Stomach smooth muscle (tissue), 2 donors: ENCODE results near the gene APBB2.

Experiments
- H3K27ac ChIP-seq: one replicate; pipeline ENCODE4 v1.7.0; 2013; ENCODE audit warnings: mild to moderate bottlenecking, low read length, inconsistent platforms
- H3K27me3 ChIP-seq, 2 donors: one replicate each; pipeline ENCODE4 v1.7.0; 2013; ENCODE audit warnings: low read length in 2 of 2; ENCODE audit not compliant: insufficient read depth in 2 of 2, control insufficient read depth in 1 of 2
- H3K36me3 ChIP-seq, 2 donors: one replicate each; pipeline ENCODE4 v1.7.0; 2013; ENCODE audit warnings: low read length in 2 of 2; ENCODE audit not compliant: control insufficient read depth in 2 of 2, insufficient read depth in 2 of 2
- H3K4me1 ChIP-seq: one replicate; pipeline ENCODE4 v1.7.0; 2013; ENCODE audit warnings: low read length; ENCODE audit not compliant: control insufficient read depth, insufficient read depth
- H3K4me3 ChIP-seq, 2 donors: one replicate each; pipeline ENCODE4 v1.7.0; 2013; ENCODE audit warnings: low read length in 2 of 2
- H3K9ac ChIP-seq, 2 donors: one replicate each; pipeline ENCODE4 v1.7.0; 2013; ENCODE audit warnings: low read length in 2 of 2, mild to moderate bottlenecking in 1 of 2
- H3K9me3 ChIP-seq, 2 donors: one replicate each; pipeline ENCODE4 v1.7.0; 2013; ENCODE audit warnings: low read length in 2 of 2; ENCODE audit not compliant: control insufficient read depth in 2 of 2
- donor health status: healthy.
- donor health status: Pancreatic carcinoma.

Gene APBB2

DNA sequence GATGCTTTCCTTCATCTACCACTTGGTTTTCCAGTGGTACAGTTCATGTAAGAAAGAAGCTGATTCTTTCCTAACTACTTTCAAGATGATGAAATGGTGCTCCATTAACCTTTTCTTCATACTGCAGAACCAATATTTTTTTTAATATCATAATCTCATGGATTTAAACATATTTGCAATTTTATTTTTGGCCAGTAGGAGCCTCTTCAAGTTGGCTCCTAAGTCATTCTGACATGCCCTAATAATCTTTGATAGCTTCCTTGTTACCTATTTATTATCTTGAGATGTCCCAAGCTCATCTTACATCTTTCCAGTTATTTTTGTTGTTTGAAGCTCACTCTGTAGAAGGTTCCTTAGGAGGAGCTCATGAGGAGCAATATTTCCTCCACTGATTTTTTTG lies 170.2 kb downstream of the APBB2 start:
- Histone ChIP-seq H3K27ac (no peak overlapping the region), H3K9ac (no peak overlapping the region), H3K36me3 (no peaks in the 10 kb centered on the region), H3K9me3 (no peaks in the 10 kb centered on the region), H3K4me3 (no peak overlapping the region), H3K27me3 (no peaks in the 10 kb centered on the region), H3K4me1 (no peaks in the 10 kb centered on the region)

DNA sequence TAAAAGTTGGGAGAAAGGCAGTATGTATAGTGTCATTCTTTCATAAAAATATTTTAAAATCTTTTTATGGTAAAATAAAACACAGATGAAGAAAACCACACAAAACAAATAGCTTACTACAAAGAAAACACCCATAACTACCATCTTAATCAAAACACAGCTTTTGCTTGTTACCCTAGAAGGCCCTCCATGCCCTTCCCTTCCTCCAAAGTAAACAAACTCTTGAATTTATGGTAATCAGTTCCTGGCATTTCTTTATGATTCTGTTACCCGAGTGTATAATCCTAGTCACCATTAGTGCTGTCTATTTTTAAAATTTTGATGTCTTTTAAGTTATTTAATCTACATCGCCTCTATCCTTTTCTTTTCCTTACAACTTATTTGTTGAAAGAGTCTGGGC lies 170.9 kb downstream of the APBB2 start:
- H3K27ac ChIP-seq, result no peak overlapping the region
- H3K4me3 ChIP-seq, result no peak overlapping the region
- no peaks in the 10 kb centered on the region for H3K36me3 ChIP-seq
- no peaks in the 10 kb centered on the region for H3K4me1 ChIP-seq
- no peaks in the 10 kb centered on the region for H3K9me3 ChIP-seq
- no peak overlapping the region for H3K9ac ChIP-seq
- H3K27me3 ChIP-seq, result no peaks in the 10 kb centered on the region

DNA sequence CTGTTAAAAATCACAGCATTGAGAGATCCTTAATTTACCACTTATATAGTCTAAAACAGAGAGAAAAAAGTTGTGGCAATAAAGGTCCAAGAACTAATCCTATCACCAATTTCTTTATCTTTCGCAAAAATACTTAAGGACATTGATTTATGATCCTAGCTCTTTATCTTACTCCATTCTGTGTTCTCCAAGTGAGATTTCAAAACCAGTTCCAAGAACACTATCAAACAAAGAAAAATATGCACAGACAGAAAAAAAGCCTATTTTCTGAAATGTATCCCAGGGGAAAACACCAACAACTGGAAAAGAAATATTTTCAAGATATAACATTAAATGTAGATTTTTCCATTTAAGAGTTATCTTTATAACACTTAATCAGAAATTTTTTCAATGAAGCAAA lies 172.8 kb downstream of the APBB2 start:
- no peak overlapping the region for H3K9ac ChIP-seq
- no peaks in the 10 kb centered on the region for H3K4me1 ChIP-seq
- no peak overlapping the region for H3K27ac ChIP-seq
- H3K4me3 ChIP-seq, result no peak overlapping the region
- no peaks in the 10 kb centered on the region for H3K36me3 ChIP-seq
- H3K9me3 ChIP-seq, result no peaks in the 10 kb centered on the region
- no peaks in the 10 kb centered on the region for H3K27me3 ChIP-seq

DNA sequence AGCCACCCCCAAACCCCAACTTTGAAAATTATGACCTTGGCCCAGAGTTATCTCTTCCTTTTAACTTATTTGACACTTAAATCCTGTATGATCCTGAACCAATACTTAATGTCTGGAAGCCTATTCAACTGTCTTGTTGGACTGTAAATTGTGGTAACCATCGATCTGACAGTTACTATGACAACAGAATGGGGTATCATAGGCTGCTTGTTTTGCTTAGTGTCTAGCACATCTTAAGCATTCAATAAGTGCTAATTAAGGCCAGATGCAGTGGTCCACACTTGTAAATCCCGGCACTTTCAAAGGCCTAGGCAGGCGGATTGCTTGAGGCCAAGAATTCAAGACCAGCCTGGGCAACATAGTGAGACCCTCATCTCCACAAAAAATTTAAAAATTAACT lies 175.0 kb downstream of the APBB2 start:
- Histone ChIP-seq H3K4me1 (no peaks in the 10 kb centered on the region), H3K27me3 (no peaks in the 10 kb centered on the region), H3K9me3 (no peaks in the 10 kb centered on the region), H3K9ac (no peak overlapping the region), H3K36me3 (no peaks in the 10 kb centered on the region), H3K27ac (no peak overlapping the region), H3K4me3 (no peak overlapping the region)

DNA sequence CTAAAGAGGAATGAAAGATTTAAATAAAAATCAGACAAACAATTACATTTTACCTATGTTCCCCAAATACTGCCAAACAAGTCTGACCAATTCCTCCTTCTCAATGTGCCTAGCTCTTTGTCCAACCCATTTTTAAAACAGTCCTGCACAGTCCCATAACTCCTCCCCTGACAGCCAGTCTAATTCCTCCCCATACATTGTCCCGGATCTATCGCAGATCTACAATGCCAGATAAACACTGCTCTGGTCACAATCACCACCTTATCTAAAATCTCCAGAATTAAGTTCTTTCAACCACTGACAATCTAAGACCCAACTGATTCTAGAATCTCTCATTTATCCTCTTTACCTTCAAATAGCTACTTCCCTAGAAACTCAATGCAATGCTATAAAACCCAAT lies 176.0 kb downstream of the APBB2 start:
- Histone ChIP-seq H3K4me3 (no peak overlapping the region), H3K4me1 (no peaks in the 10 kb centered on the region), H3K9me3 (no peaks in the 10 kb centered on the region), H3K27me3 (no peaks in the 10 kb centered on the region), H3K27ac (no peak overlapping the region), H3K36me3 (no peaks in the 10 kb centered on the region), H3K9ac (no peak overlapping the region)

DNA sequence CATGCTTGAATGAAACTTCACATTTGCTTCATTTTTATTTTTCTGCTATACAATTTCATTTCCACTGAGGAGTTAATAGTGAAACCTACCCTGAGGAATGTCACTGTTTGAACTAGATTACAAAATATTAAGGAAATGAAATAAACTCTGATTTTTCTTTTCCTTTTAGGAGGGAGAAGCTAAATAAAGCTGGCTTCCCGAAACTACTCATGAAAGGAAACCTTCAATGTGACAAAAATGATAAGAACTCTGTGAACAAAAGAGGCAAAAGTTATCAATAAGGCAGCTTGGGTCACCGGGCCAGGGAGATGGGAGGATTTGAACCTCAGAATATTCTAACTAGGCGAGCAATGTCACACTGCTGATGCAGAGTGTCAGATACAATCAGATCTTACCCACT lies 185.2 kb downstream of the APBB2 start:
- Histone ChIP-seq H3K4me3 (no peak overlapping the region), H3K27me3 (no peaks in the 10 kb centered on the region), H3K9me3 (peaks cover 0 to 12% of the 10 kb centered on the region in 2 donors), H3K4me1 (no peaks in the 10 kb centered on the region), H3K36me3 (no peaks in the 10 kb centered on the region), H3K27ac (no peak overlapping the region), H3K9ac (no peak overlapping the region)

DNA sequence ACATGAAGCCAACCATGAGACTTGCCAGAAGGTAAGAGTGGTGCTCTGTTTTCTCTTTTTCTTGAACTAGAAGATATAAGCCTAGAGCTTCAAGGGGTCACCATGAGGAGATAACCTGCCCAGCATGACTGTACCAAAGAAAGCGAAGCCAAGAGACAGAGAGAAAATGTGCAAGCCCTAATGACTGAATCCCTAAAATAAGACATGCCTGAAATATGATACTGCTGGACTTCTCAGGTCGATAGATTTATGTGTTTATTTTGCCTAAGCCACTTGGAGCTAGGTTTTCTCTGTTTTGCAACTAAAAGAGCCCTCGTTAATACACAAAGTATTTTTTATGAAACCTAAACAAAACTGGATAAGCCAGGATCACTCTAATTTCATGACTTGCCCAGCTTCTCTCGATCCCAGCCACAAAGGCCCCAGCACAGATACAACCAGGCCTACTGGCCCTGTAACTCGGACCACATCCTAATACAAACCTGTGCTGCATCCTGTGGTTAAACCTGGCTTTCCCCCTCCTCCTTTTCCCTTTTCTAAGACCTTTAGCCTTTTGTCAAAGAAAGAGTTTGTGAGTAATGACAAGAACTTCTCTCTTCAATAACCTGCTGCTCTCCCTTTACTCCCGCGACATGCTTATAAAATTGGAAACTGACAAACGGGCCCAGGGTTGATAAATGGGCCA lies 185.8 kb downstream of the APBB2 start:
- Histone ChIP-seq H3K27ac (no peak overlapping the region), H3K36me3 (no peaks in the 10 kb centered on the region), H3K9me3 (peaks cover 0 to 12% of the 10 kb centered on the region in 2 donors), H3K4me3 (no peak overlapping the region), H3K27me3 (no peaks in the 10 kb centered on the region), H3K9ac (no peak overlapping the region), H3K4me1 (no peaks in the 10 kb centered on the region)

DNA sequence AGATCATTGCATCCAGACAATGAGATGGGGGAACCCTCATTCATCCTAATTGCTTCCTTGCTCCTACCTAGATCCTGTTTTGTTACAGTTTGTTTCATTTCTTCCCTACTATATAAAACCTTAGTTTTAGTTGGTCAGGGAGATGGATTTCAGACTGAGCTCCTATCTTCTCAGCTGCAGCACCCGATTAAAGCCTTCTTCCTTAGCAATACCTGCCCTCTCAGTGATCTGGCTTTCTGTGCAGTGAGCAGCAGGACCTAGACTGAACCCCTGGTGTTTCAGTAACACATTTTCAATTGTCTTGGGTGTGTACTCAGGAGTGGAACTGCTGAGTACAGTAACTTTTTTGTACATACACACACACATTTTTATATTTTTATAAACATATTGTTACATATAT lies 187.4 kb downstream of the APBB2 start:
- H3K9ac ChIP-seq, result no peak overlapping the region
- H3K27me3 ChIP-seq, result no peaks in the 10 kb centered on the region
- no peak overlapping the region for H3K4me3 ChIP-seq
- H3K4me1 ChIP-seq, result no peaks in the 10 kb centered on the region
- no peak overlapping the region for H3K27ac ChIP-seq
- H3K9me3 ChIP-seq, result peaks cover 0 to 12% of the 10 kb centered on the region in 2 donors
- H3K36me3 ChIP-seq, result no peaks in the 10 kb centered on the region

DNA sequence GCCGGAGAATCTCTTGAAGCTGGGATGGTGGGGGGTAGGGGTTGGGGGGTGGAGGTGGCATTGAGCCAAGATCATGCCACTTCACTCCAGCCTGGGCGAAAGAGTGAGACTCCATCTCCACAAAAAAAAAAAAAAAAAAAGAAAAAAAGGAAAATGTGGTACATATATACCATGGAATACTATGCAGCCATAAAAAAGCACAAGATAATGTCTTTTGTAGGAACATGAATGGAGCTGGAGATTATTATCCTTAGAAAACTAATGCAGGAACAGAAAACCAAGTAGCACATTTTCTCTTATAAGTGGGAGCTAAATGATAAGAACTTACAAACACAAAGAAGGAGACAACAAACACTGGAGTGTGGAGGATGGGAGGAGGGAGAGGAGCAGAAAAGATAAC lies 188.5 kb downstream of the APBB2 start:
- Histone ChIP-seq H3K4me3 (no peak overlapping the region), H3K36me3 (no peaks in the 10 kb centered on the region), H3K9me3 (peaks cover 0 to 12% of the 10 kb centered on the region in 2 donors), H3K27me3 (no peaks in the 10 kb centered on the region), H3K9ac (no peak overlapping the region), H3K27ac (no peak overlapping the region), H3K4me1 (no peaks in the 10 kb centered on the region)

DNA sequence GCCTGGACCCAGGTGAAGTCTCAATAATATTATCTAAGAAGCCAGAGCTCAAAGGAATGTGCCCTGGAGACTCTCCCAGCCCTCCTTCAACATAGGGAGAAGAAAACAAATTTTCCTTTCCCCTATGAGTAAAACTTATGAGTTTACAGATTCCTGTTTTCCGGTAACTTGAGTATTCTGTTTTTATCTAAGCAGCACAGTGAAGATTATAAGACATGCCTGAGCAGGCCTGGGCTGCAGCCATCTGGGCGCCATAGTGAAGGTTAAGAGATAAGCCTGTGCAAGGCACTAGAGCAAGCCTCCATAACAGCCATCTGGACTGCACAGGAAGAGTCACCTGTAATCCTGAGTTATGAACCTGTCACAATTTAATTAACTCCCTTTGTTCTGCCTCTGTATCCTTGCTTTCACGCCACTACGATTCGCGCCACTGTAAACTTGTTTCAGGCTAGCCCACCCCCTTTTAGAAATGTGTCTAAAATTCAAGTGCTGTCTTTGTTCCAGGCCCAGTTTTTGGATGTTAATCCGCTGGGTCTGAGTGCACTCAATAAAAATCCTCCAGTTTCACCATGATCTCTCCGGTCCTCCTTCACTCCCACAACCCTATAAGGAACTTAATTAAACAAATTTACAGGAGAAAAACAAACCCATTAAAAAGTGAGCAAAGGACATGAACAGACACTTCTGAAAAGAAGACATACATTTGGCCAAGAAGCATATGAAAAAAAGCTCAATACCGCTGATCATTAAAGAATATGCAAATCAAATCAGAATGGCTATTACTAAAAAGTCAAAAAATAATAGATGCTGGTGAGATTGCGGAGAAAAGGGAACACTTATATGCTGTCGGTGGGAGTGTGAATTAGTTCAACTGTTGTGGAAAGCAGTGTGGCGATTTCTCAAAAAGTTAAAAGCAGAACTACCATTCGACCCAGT lies 189.5 kb downstream of the APBB2 start:
- H3K27ac ChIP-seq, result no peak overlapping the region
- peaks cover 0 to 12% of the 10 kb centered on the region in 2 donors for H3K9me3 ChIP-seq

DNA sequence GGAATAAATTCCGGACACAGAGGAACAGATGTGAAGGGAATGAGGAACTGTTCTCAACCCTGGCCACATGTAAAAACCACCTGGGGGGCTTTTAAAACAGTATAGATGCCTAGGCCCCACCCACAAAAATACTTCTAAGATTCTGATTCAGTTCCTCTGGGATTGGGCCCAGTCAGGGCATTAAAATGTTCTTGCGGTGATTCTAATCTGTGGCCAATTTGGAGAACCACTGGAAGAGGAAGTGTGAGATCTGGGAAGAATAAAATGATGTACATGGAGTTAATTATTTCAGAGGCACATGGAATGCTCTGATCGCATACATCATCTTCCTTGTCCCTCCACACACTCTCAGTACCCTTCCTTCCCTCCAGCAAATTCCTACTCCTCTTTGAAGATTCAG lies 192.2 kb downstream of the APBB2 start:
- Histone ChIP-seq H3K4me1 (no peaks in the 10 kb centered on the region), H3K9ac (no peak overlapping the region), H3K9me3 (peaks cover 0 to 12% of the 10 kb centered on the region in 2 donors), H3K4me3 (no peak overlapping the region), H3K27me3 (no peaks in the 10 kb centered on the region), H3K27ac (no peak overlapping the region), H3K36me3 (no peaks in the 10 kb centered on the region)

More for the DNA sequence above, 189.5 kb downstream of the APBB2 start:
- H3K4me1 ChIP-seq, result no peaks in the 10 kb centered on the region
- no peaks in the 10 kb centered on the region for H3K36me3 ChIP-seq
- H3K9ac ChIP-seq, result no peak overlapping the region
- H3K4me3 ChIP-seq, result no peak overlapping the region
- H3K27me3 ChIP-seq, result no peaks in the 10 kb centered on the region
